ENCODE results near the gene CHD3.

Gene CHD3

DNA sequence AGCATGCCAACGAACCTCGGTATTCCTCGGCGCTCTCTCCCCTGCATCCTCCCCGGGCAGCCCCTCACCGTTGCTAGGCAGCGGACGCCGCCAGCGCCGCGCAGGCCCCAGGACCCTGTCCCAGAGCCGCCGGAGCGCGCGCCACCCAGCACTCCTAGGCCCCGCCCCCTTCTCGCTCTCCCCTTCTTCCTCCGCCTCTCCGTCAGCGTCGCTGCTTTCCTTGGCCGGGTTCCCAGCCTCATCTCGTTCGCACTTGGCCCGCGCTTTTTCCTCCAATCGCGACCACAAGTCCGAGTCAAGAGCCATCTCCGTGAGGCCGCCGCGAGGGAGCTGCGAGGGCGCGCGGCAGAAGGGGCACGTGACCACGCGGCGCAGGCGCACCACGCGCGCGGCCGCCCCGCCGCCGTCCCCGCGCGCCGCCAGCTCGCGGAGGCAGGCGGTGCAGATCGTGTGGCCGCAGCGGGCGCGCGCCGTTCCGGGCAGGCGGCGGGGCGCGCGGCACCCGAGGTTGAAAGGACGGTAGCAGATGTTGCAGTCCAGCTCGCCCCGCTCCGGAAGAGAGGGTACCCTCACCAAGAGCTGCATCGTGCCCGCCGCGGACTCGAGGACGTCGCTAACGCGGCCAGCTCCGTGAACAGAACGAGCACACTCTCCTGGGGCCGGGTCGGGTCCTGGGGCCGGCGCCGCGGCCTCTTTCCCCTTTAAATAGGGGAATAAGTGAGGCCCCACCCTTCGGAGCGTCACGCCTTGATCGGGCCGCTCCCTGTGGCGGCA, 27.2 kb downstream of the CHD3 start, which contains the start of gene RNF227:
RNF227 (minus strand) TSS at position 679 of the 774 bp plus-strand sequence; CDS start at position 585, 94 bp downstream.
- Histone ChIP-seq H3K27ac (peak within 1 kb of the TSS; percentile 66; the same call in 1 of the 2 replicates), H3K4me2 (peak within 1 kb of the TSS; percentile 25; the same call in 1 of the 2 replicates), H3K79me2 (ENCODE audit: insufficient read depth, low read depth) (no peaks in the 10 kb centered on the region), H2AFZ (ENCODE audit: low read depth) (peak within 1 kb of the TSS; percentile 30; the same call in 1 of the 2 replicates), H3K27me3 (ENCODE audit: insufficient read depth, low read depth) (no peaks in the 10 kb centered on the region), H3K4me1 (ENCODE audit: low read depth, poor library complexity, severe bottlenecking) (no peaks in the 10 kb centered on the region), H3K36me3 (ENCODE audit: insufficient read depth) (no peaks in the 10 kb centered on the region), H3K9ac (peak within 1 kb of the TSS; percentile 57; the same call in 1 of the 2 replicates), H3K4me3 (IDR thresholded peaks at IDR 0.05; ENCODE audit: insufficient read depth, low read depth, low read length) (no peak within 1 kb of the TSS), H4K20me1 (ENCODE audit: insufficient read depth) (no peaks in the 10 kb centered on the region)
- TF ChIP-seq, protein P1, sequence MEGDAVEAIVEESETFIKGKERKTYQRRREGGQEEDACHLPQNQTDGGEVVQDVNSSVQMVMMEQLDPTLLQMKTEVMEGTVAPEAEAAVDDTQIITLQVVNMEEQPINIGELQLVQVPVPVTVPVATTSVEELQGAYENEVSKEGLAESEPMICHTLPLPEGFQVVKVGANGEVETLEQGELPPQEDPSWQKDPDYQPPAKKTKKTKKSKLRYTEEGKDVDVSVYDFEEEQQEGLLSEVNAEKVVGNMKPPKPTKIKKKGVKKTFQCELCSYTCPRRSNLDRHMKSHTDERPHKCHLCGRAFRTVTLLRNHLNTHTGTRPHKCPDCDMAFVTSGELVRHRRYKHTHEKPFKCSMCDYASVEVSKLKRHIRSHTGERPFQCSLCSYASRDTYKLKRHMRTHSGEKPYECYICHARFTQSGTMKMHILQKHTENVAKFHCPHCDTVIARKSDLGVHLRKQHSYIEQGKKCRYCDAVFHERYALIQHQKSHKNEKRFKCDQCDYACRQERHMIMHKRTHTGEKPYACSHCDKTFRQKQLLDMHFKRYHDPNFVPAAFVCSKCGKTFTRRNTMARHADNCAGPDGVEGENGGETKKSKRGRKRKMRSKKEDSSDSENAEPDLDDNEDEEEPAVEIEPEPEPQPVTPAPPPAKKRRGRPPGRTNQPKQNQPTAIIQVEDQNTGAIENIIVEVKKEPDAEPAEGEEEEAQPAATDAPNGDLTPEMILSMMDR (conservative IDR thresholded peaks at IDR 0.05; ENCODE audit: low read depth, low read length) = no peak

DNA sequence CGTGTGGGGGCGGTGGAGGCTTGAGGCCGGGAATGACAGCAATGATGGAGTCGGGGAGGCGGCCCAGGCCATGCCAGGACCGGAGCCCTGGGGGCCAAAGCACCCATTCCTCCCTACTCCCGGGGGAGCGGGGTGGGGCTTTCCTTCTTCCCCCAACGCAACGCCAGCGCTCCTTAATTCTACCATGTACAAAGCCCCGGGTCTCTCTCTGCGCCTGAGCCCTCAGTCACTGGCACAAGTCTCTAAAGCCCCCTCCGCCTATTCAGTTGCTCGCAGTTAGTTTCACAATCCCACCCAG, 27.7 kb downstream of the CHD3 start:
- Histone ChIP-seq H3K4me2 (peak overlapping the region; percentile 25; the same call in 1 of the 2 replicates), H2AFZ (ENCODE audit: low read depth) (peak overlapping the region; percentile 30; the same call in 1 of the 2 replicates), H3K79me2 (ENCODE audit: insufficient read depth, low read depth) (no peaks in the 10 kb centered on the region), H3K36me3 (ENCODE audit: insufficient read depth) (no peaks in the 10 kb centered on the region), H3K4me3 (IDR thresholded peaks at IDR 0.05; ENCODE audit: insufficient read depth, low read depth, low read length) (no peak overlapping the region), H3K27me3 (ENCODE audit: insufficient read depth, low read depth) (no peaks in the 10 kb centered on the region), H3K27ac (peak overlapping the region; percentile 66; the same call in 1 of the 2 replicates), H4K20me1 (ENCODE audit: insufficient read depth) (no peaks in the 10 kb centered on the region), H3K9ac (peak overlapping the region; percentile 57; the same call in 1 of the 2 replicates), H3K4me1 (ENCODE audit: low read depth, poor library complexity, severe bottlenecking) (no peaks in the 10 kb centered on the region)
- TF ChIP-seq, protein P1 (conservative IDR thresholded peaks at IDR 0.05; ENCODE audit: low read depth, low read length) = no peak

DNA sequence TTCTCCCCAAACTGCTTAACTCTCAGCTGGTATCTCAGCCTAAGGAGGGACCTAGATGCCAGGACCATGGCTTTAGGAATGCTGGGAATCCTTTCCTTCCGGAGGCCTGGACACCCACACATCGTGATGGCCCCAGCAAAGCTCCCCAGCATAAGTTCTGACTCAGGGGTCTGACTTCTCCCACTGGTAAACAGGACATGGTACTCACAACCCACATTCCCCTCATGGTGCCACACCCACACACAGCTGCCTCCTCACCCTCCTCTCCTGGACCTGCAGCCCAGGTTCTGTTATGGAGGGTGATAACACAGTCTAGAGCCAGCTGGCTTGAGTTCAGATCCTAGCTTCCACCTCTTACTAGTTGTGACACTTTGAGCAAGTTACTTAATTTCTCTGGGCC, 28.2 kb downstream of the CHD3 start:
- no peak overlapping the region for H3K4me3 ChIP-seq (IDR thresholded peaks at IDR 0.05; ENCODE audit: insufficient read depth, low read depth, low read length)
- H3K27ac ChIP-seq = no peak overlapping the region
- no peaks in the 10 kb centered on the region for H4K20me1 ChIP-seq (ENCODE audit: insufficient read depth)
- peak overlapping the region; percentile 25; the same call in 1 of the 2 replicates for H3K4me2 ChIP-seq
- no peaks in the 10 kb centered on the region for H3K36me3 ChIP-seq (ENCODE audit: insufficient read depth)
- TF ChIP-seq, protein P1 (conservative IDR thresholded peaks at IDR 0.05; ENCODE audit: low read depth, low read length) = no peak
- H3K27me3 ChIP-seq (ENCODE audit: insufficient read depth, low read depth) = no peaks in the 10 kb centered on the region
- H3K4me1 ChIP-seq (ENCODE audit: low read depth, poor library complexity, severe bottlenecking) = no peaks in the 10 kb centered on the region
- H2AFZ ChIP-seq (ENCODE audit: low read depth) = no peak overlapping the region
- H3K9ac ChIP-seq = no peak overlapping the region; the same call in 1 of the 2 replicates
- H3K79me2 ChIP-seq (ENCODE audit: insufficient read depth, low read depth) = no peaks in the 10 kb centered on the region

DNA sequence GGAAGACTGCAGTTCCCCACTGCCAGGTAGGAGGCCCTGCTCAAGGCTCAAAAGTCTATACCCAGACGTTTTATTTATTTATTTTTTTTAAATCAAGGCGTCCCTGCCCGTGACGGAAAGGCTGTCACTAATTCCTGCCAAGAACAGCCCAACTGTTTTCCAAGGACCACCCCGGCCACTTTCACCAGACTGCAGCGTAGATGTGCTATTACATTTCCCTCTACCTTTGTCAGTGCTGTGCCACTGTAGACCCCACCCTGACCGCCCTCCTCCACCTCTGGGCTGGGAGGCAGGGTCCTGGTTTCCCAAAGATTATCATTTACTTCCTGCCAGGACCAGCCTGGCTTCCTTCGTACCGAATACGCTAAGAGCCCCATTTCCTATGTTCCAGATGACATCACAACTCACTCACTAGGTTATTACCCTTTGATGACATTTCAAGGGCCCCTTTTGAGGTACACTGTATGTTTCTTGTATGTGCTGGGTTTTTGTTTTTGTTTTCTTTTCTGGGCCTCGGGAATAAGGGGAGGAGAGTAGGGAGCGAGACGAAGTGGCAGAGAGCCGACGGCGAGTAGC, 33.8 kb downstream of the CHD3 start:
- Histone ChIP-seq H2AFZ (ENCODE audit: low read depth) (no peak overlapping the region), H3K36me3 (ENCODE audit: insufficient read depth) (no peaks in the 10 kb centered on the region), H3K79me2 (ENCODE audit: insufficient read depth, low read depth) (no peaks in the 10 kb centered on the region), H3K27ac (no peak overlapping the region), H3K4me1 (ENCODE audit: low read depth, poor library complexity, severe bottlenecking) (no peaks in the 10 kb centered on the region), H3K4me3 (IDR thresholded peaks at IDR 0.05; ENCODE audit: insufficient read depth, low read depth, low read length) (no peak overlapping the region), H3K27me3 (ENCODE audit: insufficient read depth, low read depth) (no peaks in the 10 kb centered on the region), H3K9ac (no peak overlapping the region), H4K20me1 (ENCODE audit: insufficient read depth) (no peaks in the 10 kb centered on the region), H3K4me2 (no peak overlapping the region)
- TF ChIP-seq, protein P1 (conservative IDR thresholded peaks at IDR 0.05; ENCODE audit: low read depth, low read length) = no peak
